ENCODE results near the gene KCNN3.

DNA sequence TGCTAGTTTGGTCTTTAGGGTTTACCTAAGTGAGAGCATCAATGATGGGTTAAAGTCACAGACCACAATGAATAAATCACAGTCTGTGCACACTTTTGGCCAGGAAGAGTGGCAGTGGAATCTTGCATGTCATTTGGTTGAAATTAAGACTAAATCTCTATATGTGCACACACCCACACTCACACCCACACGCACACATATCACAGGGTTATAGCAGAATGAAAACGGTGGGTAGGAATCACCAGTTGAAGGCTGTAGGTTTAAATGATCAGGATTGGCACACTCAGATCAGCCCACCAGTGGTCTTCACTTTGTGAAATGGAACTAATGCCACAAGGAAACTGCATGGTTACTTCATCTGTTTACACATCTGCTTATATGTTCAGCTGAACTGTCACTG is 164.5 kb downstream of the KCNN3 start:
- TF ChIP-seq POLR2A (IDR thresholded peaks at IDR 0.05): no peak
- TF ChIP-seq, protein P1, sequence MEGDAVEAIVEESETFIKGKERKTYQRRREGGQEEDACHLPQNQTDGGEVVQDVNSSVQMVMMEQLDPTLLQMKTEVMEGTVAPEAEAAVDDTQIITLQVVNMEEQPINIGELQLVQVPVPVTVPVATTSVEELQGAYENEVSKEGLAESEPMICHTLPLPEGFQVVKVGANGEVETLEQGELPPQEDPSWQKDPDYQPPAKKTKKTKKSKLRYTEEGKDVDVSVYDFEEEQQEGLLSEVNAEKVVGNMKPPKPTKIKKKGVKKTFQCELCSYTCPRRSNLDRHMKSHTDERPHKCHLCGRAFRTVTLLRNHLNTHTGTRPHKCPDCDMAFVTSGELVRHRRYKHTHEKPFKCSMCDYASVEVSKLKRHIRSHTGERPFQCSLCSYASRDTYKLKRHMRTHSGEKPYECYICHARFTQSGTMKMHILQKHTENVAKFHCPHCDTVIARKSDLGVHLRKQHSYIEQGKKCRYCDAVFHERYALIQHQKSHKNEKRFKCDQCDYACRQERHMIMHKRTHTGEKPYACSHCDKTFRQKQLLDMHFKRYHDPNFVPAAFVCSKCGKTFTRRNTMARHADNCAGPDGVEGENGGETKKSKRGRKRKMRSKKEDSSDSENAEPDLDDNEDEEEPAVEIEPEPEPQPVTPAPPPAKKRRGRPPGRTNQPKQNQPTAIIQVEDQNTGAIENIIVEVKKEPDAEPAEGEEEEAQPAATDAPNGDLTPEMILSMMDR (IDR thresholded peaks at IDR 0.05 in 8 of 11, conservative IDR thresholded peaks at IDR 0.05 in 3 of 11): no peak
- no peak for TF ChIP-seq POLR2AphosphoS5 (IDR thresholded peaks at IDR 0.05)
